ENCODE results near the gene DNAH8.

DNAH8 gene

DNA sequence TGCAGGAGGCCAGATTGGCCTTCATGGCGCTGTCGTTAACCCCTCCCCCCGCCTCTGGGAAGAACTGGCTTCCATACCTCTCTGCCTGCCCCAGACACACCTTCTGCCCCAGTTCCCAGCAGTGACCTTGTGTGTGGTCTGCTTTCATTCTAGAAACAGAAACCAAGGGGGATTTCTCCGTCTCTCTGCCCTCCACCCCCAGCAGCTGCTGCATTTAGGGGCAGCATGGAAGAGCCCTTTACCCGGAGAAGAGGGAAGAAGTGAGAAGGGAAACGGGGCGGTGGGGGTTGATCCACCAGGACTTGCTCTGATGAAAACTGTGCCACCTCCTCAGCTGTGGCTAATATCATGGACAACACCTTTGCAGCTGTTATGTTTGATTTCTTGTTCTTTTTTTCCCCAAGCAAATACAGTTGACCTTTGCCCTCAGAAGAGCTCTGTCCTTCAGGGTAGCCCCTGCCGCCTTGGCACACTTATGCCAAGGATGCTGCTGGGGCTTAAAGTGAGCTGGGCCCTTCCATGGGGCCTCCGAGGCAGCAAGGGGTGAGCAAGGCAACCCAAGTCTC, 339.5 kb downstream of the DNAH8 start:
- peaks cover 11% of the 10 kb centered on the region; the same call in 1 of the 2 replicates for H3K36me3 ChIP-seq (ENCODE audit: control insufficient read depth, insufficient read depth, low read length)

DNA sequence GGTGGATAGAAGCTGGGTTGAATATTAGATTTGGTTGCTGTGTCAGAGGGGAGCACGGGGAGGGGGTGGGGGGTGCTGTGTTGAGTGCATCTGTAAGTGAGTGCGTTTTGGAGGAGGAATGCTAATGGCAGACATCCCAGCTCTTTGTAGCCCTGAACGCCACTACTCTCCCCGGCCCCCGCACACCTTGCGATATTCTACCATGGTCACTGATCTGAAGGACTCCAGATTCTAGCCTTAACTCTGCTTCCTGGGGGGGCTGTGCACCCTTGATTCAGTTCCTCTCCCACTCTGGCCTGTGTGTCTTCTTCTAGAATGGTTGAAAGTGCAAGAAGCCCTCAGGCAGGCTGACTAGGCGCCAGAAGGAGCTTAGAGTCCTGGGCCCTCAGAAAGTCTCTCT, 340.6 kb downstream of the DNAH8 start:
- Histone ChIP-seq H3K9ac (ENCODE audit: low read depth, low read length) (no peak overlapping the region), H3K4me1 (ENCODE audit: control insufficient read depth, insufficient read depth, low read length) (peaks cover 11% of the 10 kb centered on the region), H3K9me3 (ENCODE audit: control insufficient read depth, insufficient read depth, low read length) (no peaks in the 10 kb centered on the region), H3K36me3 (ENCODE audit: control insufficient read depth, insufficient read depth, low read length) (peaks cover 11% of the 10 kb centered on the region; the same call in 1 of the 2 replicates), H3K27ac (ENCODE audit: low read depth, low read length) (no peak overlapping the region), H3K4me3 (ENCODE audit: low read depth, low read length) (no peak overlapping the region), H3K27me3 (ENCODE audit: control insufficient read depth, insufficient read depth, low read length) (no peaks in the 10 kb centered on the region)

More for the DNA sequence above, 339.5 kb downstream of the DNAH8 start:
- no peak overlapping the region for H3K9ac ChIP-seq (ENCODE audit: low read depth, low read length)
- H3K27me3 ChIP-seq (ENCODE audit: control insufficient read depth, insufficient read depth, low read length): peaks cover 3% of the 10 kb centered on the region
- no peaks in the 10 kb centered on the region for H3K9me3 ChIP-seq (ENCODE audit: control insufficient read depth, insufficient read depth, low read length)
- H3K27ac ChIP-seq (ENCODE audit: low read depth, low read length): no peak overlapping the region
- H3K4me1 ChIP-seq (ENCODE audit: control insufficient read depth, insufficient read depth, low read length): peaks cover 11% of the 10 kb centered on the region
- H3K4me3 ChIP-seq (ENCODE audit: low read depth, low read length): no peak overlapping the region

DNA sequence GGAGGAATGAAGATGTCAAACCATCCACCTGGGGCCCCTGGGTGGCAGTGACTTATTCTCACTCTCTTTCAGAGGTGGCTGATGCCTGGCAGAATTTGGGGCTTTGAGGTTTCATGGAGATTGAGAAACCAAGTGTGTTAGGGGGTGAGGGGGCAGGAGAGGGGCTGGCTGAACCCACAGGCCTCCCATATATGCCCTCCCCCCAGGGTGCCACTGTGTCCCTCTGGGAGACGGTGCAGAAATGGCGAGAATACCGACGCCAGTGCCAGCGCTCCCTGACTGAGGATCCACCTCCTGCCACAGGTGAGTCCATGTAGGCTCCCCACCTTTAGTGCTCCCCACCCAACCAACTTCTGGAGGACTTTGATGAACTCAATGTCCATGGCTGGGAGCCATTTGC, 341.1 kb downstream of the DNAH8 start:
- no peaks in the 10 kb centered on the region for H3K27me3 ChIP-seq (ENCODE audit: control insufficient read depth, insufficient read depth, low read length)
- no peak overlapping the region for H3K4me3 ChIP-seq (ENCODE audit: low read depth, low read length)
- no peak overlapping the region for H3K9ac ChIP-seq (ENCODE audit: low read depth, low read length)
- peaks cover 11% of the 10 kb centered on the region; the same call in 1 of the 2 replicates for H3K36me3 ChIP-seq (ENCODE audit: control insufficient read depth, insufficient read depth, low read length)
- H3K27ac ChIP-seq (ENCODE audit: low read depth, low read length): no peak overlapping the region
- no peaks in the 10 kb centered on the region for H3K9me3 ChIP-seq (ENCODE audit: control insufficient read depth, insufficient read depth, low read length)
- H3K4me1 ChIP-seq (ENCODE audit: control insufficient read depth, insufficient read depth, low read length): peaks cover 11% of the 10 kb centered on the region

DNA sequence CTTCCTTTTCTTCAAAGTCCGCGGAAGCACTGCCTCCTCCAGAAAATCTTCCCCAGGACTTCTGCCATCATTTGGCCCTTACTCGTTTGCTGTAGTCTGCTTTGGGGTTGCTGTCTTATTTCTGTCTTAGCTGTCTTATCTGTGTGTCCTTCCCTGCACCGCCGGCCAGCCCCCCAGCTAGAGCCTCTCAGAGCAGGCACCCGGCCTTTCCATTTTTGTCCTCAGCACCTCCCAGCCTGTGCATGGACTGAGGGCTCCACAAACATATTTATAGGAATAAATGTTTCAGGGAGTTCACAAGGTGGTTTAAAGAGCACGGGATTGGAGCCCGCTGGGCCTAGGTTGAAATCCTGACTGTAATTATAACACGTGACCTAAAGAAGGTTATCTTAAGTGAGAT, 341.6 kb downstream of the DNAH8 start:
- peaks cover 11% of the 10 kb centered on the region for H3K4me1 ChIP-seq (ENCODE audit: control insufficient read depth, insufficient read depth, low read length)
- no peak overlapping the region for H3K9ac ChIP-seq (ENCODE audit: low read depth, low read length)
- no peaks in the 10 kb centered on the region for H3K27me3 ChIP-seq (ENCODE audit: control insufficient read depth, insufficient read depth, low read length)
- no peaks in the 10 kb centered on the region for H3K9me3 ChIP-seq (ENCODE audit: control insufficient read depth, insufficient read depth, low read length)
- no peak overlapping the region for H3K4me3 ChIP-seq (ENCODE audit: low read depth, low read length)
- peaks cover 11% of the 10 kb centered on the region; the same call in 1 of the 2 replicates for H3K36me3 ChIP-seq (ENCODE audit: control insufficient read depth, insufficient read depth, low read length)
- no peak overlapping the region for H3K27ac ChIP-seq (ENCODE audit: low read depth, low read length)

DNA sequence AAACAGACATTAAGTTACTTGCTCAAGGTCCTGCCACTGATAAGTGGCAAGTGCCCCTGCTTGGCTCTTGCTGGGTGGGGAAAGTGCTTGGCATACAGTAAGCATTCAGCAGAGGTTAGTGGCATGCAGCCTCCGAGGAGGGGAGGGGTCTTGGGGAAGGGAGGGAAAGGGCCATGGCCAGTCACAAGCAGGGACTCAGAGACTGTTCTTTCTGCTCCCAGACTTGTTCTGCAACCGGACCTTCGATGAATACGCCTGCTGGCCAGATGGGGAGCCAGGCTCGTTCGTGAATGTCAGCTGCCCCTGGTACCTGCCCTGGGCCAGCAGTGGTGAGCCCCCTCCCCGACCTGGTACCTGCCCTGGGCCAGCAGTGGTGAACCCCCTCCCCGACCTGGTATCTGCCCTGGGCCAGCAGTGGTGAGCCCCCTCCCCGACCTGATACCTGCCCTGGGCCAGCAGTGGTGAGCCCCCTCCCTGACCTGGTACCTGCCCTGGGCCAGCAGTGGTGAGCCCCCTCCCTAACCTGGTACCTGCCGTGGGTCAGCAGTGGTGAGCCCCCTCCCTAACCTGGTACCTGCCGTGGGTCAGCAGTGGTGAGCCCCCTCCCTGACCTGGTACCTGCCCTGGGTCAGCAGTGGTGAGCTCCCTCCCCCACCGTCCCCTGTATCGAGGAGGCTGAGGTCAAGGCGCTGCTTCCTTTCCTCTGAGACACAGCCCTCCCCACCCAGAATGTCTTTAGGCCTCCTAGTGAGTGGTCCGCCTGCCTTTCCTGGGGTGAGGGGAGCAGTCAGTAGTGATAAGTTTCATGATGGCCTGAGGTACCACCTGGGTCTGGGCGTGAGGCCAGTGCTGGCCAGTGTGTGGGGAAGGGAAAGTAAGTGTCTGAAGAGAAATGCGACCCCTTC, 342.4 kb downstream of the DNAH8 start:
- Histone ChIP-seq H3K4me1 (ENCODE audit: control insufficient read depth, insufficient read depth, low read length) (peaks cover 11% of the 10 kb centered on the region), H3K4me3 (ENCODE audit: low read depth, low read length) (no peak overlapping the region), H3K36me3 (ENCODE audit: control insufficient read depth, insufficient read depth, low read length) (peaks cover 11% of the 10 kb centered on the region; the same call in 1 of the 2 replicates), H3K27ac (ENCODE audit: low read depth, low read length) (no peak overlapping the region), H3K9me3 (ENCODE audit: control insufficient read depth, insufficient read depth, low read length) (no peaks in the 10 kb centered on the region), H3K9ac (ENCODE audit: low read depth, low read length) (no peak overlapping the region), H3K27me3 (ENCODE audit: control insufficient read depth, insufficient read depth, low read length) (no peaks in the 10 kb centered on the region)

DNA sequence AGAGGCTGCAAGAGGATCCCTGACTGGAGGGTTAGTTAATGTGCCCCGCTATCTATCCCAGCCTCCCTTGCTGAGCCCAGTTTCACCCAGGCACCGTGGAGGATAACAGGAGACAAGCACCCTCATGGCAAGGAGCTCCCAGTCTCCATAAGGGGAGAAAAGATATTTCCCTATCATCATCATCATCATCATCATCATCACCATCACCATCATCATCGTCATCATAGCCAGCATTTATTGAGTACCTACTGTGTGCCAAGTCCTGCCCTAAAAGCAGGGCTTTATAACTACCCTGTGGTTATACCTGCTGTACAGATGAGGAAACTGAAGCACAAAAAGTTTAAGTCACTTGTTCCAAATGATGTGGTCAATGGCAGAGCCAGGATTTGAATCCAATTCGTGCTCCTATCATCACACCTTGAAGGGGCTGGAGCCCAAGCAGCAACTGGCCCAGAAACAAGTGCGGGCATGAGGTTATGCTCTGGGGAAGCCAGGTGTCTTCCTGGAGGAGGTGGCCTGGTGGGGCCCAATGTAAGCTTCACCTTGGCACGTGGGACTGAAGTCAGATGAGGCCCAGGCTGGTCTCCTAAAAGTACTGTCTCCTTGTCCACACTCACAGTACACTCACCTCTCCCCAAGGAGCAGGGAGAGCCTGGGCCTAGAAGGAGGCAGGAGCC, 343.5 kb downstream of the DNAH8 start:
- Histone ChIP-seq H3K4me1 (ENCODE audit: control insufficient read depth, insufficient read depth, low read length) (peaks cover 11% of the 10 kb centered on the region), H3K27me3 (ENCODE audit: control insufficient read depth, insufficient read depth, low read length) (no peaks in the 10 kb centered on the region), H3K27ac (ENCODE audit: low read depth, low read length) (no peak overlapping the region)

DNA sequence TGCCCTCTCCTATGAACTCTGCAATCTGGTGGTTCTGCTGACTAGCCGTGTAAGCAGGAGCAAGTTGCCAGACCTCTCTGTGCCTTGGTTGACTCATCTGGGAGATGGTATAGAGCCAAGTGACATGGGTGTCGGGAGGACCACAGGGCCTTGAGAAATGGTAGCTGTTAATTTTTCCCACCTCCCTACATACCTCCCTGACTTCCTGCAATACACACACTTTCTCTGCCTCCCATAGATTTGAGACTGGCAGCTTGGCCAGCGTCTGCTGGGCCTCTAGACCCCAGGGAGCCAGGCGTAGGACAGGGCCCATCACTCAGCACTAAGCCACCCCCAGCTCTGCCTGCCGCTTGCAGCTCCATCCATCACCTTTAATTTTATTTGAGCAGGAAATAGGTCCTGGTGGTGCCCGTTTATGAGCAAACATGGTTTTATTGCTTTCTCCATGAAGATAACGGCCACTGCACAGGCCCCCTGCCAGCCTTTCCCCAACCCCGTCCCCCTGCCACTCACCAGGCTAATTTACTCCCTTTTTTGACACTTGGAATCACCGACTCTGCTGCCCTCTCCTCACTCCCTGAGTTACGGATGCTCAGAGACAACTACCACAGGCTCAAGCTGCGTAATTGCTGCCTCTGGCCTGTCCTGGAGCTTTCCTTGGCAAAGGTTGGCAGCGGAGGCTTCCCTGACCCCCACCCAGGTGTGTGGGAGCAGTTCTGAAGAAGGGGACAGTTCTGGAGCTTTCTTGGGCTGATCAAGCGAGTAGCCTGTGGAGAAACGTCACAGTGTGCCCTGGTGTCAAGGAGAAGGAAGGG, 344.6 kb downstream of the DNAH8 start:
- Histone ChIP-seq H3K27me3 (ENCODE audit: control insufficient read depth, insufficient read depth, low read length) (no peaks in the 10 kb centered on the region), H3K9me3 (ENCODE audit: control insufficient read depth, insufficient read depth, low read length) (no peaks in the 10 kb centered on the region), H3K4me3 (ENCODE audit: low read depth, low read length) (no peak overlapping the region)

More for the DNA sequence above, 343.5 kb downstream of the DNAH8 start:
- Histone ChIP-seq H3K4me3 (ENCODE audit: low read depth, low read length) (no peak overlapping the region), H3K9ac (ENCODE audit: low read depth, low read length) (no peak overlapping the region), H3K36me3 (ENCODE audit: control insufficient read depth, insufficient read depth, low read length) (peaks cover 11% of the 10 kb centered on the region; the same call in 1 of the 2 replicates), H3K9me3 (ENCODE audit: control insufficient read depth, insufficient read depth, low read length) (no peaks in the 10 kb centered on the region)

DNA sequence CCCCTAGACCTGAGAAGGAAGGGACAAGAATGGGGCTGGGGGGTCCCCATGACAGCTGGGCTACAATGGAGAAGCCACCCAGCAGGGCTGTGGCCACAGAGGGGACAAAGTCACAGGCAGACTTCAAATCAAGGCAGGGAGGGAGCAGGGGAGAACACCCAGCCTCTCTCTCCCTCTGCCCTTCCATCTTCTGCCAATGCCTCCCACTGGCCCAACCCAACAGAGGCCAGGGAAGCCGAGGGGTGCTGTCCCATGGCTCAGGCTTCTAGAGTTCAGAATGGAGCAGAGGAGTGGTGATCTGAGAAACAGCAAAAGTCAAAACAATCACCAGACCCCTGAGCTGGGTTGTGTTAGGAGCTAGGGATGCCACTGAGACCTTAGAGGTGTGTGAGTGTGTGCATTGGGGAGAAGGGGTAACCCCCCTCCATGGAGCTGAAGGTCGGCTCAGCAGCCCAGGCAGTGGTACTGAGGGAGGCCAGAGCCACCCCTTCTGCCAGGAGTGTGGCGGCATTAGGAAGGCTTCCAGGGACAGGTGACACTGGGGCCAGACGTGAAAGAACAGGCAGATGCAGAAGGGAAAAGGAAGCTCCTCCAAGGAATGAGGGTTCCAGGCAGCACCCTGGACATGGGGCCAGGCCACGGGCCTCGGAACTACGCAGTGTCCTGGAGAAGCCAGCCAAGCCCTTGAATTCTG, 345.5 kb downstream of the DNAH8 start:
- H3K36me3 ChIP-seq (ENCODE audit: control insufficient read depth, insufficient read depth, low read length): peaks cover 11% of the 10 kb centered on the region; the same call in 1 of the 2 replicates
- H3K27ac ChIP-seq (ENCODE audit: low read depth, low read length): no peak overlapping the region
- H3K9ac ChIP-seq (ENCODE audit: low read depth, low read length): no peak overlapping the region
- H3K4me3 ChIP-seq (ENCODE audit: low read depth, low read length): no peak overlapping the region
- H3K9me3 ChIP-seq (ENCODE audit: control insufficient read depth, insufficient read depth, low read length): no peaks in the 10 kb centered on the region
- H3K27me3 ChIP-seq (ENCODE audit: control insufficient read depth, insufficient read depth, low read length): no peaks in the 10 kb centered on the region
- H3K4me1 ChIP-seq (ENCODE audit: control insufficient read depth, insufficient read depth, low read length): no peaks in the 10 kb centered on the region

More for the DNA sequence above, 344.6 kb downstream of the DNAH8 start:
- H3K9ac ChIP-seq (ENCODE audit: low read depth, low read length): no peak overlapping the region
- peaks cover 11% of the 10 kb centered on the region; the same call in 1 of the 2 replicates for H3K36me3 ChIP-seq (ENCODE audit: control insufficient read depth, insufficient read depth, low read length)
- H3K4me1 ChIP-seq (ENCODE audit: control insufficient read depth, insufficient read depth, low read length): 0 out of 2 replicates have a peak, but pooled peaks cover under 1% of the 10 kb centered on the region
- H3K27ac ChIP-seq (ENCODE audit: low read depth, low read length): no peak overlapping the region

DNA sequence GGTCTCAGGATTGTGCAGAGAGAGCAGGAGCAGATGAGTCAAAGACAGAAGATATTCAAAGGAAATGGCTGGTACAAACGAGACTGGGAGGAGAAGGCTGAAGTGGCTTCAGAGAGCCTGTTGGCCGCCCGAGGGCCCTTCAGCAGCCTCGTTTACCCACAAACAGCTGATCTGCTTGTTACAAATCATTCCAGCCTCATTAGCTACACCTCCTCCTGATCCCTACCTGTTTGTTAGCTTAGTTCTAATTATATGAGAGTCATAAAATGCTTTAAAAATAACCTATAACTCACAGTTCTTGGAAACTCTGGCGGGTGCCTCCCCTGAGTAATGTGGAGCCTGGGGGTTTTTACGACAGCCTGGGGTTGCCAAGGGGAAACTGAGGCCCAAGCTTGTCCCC, 346.1 kb downstream of the DNAH8 start:
- no peak overlapping the region for H3K4me3 ChIP-seq (ENCODE audit: low read depth, low read length)
- H3K4me1 ChIP-seq (ENCODE audit: control insufficient read depth, insufficient read depth, low read length): no peaks in the 10 kb centered on the region
- H3K9me3 ChIP-seq (ENCODE audit: control insufficient read depth, insufficient read depth, low read length): no peaks in the 10 kb centered on the region
- no peak overlapping the region for H3K9ac ChIP-seq (ENCODE audit: low read depth, low read length)
- no peak overlapping the region for H3K27ac ChIP-seq (ENCODE audit: low read depth, low read length)
- peaks cover 11% of the 10 kb centered on the region; the same call in 1 of the 2 replicates for H3K36me3 ChIP-seq (ENCODE audit: control insufficient read depth, insufficient read depth, low read length)
- H3K27me3 ChIP-seq (ENCODE audit: control insufficient read depth, insufficient read depth, low read length): no peaks in the 10 kb centered on the region

DNA sequence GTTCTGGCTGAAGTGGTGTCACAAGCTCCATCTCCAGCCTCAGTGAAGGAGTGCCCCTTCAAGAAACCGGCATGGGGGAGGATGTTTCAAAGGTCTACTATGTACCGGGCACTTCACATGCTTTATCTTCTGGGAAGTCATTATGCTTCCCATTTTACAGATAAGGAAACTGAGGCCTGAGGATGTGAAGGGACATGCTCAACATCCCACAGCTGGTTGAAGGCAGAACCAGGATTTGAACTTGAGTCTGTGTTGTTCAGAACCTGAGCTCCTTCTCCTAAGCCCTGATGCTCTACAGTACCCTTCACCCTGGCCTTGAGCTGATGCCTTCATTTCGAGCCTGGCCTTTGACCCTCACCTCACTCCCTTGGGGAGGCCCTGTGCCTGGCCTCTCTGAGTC, 346.5 kb downstream of the DNAH8 start:
- Histone ChIP-seq H3K9ac (ENCODE audit: low read depth, low read length) (no peak overlapping the region), H3K27ac (ENCODE audit: low read depth, low read length) (no peak overlapping the region)

More for the DNA sequence above, 346.5 kb downstream of the DNAH8 start:
- Histone ChIP-seq H3K27me3 (ENCODE audit: control insufficient read depth, insufficient read depth, low read length) (no peaks in the 10 kb centered on the region), H3K36me3 (ENCODE audit: control insufficient read depth, insufficient read depth, low read length) (peaks cover 11% of the 10 kb centered on the region; the same call in 1 of the 2 replicates), H3K4me3 (ENCODE audit: low read depth, low read length) (no peak overlapping the region), H3K9me3 (ENCODE audit: control insufficient read depth, insufficient read depth, low read length) (no peaks in the 10 kb centered on the region), H3K4me1 (ENCODE audit: control insufficient read depth, insufficient read depth, low read length) (no peaks in the 10 kb centered on the region)
